Stomach (tissue), 4 donors: Measurements from ENCODE around the gene PRM2.

ENCODE experiments used
- EP300 ChIP-seq: sonication (generic); formaldehyde crosslinking; IDR thresholded peaks from one replicate; pipeline ENCODE4 v1.6.1; 2017; ENCODE audit warnings: antibody characterized with exemption
- POLR2A ChIP-seq, 4 donors: fragments of 450-650 bp; IDR thresholded peaks; one replicate each; pipeline ENCODE4 v1.6.1; 2016; ENCODE audit warnings: antibody characterized with exemption in 4 of 4, control low read depth in 2 of 4, mild to moderate bottlenecking in 1 of 4, moderate library complexity in 1 of 4
- POLR2AphosphoS5 ChIP-seq, 3 donors: sonication (generic); formaldehyde crosslinking; IDR thresholded peaks; one replicate each; pipeline ENCODE4 v1.6.1; 2016; ENCODE audit warnings: antibody characterized with exemption in 3 of 3
- TF ChIP-seq, protein P1 (sequence below), 7 experiments: fragments of 450-650 bp in 4 of 7; fragments of 200-600 bp in 3 of 7; sonication (generic) in 3 of 7; IDR thresholded peaks; one replicate each; pipeline ENCODE4 v1.5.1; 2016 to 2019; ENCODE audit warnings: antibody characterized with exemption in 7 of 7, control low read depth in 2 of 7, mild to moderate bottlenecking in 1 of 7

DNA sequence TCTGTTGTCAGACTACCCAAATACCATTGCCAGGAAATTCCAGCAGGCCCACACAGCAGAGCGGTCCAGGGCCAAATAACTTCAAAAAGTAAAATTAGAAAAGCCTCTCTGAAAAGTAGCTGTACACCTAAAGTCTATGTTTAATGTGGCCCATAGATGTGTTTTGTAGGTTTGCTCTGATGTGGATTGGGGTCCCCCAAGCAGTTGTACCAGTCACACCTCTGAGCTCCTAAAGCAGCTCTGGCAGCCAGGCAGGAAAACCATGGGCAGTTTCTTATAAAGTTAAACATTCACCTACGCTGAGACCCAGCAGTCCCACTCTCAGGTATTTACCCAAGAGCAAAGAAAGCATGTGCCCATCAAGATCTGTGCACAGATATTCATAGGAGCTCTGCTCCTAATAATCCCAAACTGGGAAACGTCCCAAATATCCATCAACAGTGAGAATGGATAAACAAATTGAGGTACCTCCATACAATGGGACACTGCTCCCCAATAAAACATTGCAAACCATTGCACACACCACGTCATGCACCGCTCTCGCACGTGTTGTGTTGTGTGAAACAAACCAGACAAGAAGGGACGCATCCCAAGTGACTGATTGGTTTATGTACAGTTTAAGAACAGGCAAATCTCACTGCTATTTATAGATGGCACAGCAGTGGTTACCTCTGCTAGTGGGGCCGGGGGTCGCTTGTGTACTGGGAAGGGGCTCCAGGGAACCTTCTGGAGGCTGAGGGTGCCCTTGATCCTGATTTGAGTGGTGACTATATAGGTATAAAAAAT is 20.6 kb upstream of the PRM2 start:
- TF ChIP-seq, protein P1, sequence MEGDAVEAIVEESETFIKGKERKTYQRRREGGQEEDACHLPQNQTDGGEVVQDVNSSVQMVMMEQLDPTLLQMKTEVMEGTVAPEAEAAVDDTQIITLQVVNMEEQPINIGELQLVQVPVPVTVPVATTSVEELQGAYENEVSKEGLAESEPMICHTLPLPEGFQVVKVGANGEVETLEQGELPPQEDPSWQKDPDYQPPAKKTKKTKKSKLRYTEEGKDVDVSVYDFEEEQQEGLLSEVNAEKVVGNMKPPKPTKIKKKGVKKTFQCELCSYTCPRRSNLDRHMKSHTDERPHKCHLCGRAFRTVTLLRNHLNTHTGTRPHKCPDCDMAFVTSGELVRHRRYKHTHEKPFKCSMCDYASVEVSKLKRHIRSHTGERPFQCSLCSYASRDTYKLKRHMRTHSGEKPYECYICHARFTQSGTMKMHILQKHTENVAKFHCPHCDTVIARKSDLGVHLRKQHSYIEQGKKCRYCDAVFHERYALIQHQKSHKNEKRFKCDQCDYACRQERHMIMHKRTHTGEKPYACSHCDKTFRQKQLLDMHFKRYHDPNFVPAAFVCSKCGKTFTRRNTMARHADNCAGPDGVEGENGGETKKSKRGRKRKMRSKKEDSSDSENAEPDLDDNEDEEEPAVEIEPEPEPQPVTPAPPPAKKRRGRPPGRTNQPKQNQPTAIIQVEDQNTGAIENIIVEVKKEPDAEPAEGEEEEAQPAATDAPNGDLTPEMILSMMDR (IDR thresholded peaks at IDR 0.05), result no peak
- TF ChIP-seq POLR2A (IDR thresholded peaks at IDR 0.05) (no peak), POLR2AphosphoS5 (IDR thresholded peaks at IDR 0.05) (no peak), EP300 (no peak)
